HG03280 (cell line): ENCODE data around the gene DGAT2.
"Not testable (repeated sequence)": the region's sequence is repeated elsewhere in the genome, so short reads cannot be mapped to it uniquely, and the experiment has no call there.

Experiments
- ATAC-seq: cut with Tn5 transposase; IDR thresholded peaks from one replicate; pipeline ENCODE4 v1.9.1; 2021; ENCODE audit warnings: mild to moderate bottlenecking, moderate library complexity; ENCODE audit not compliant: unreplicated experiment

Gene DGAT2, protein sequence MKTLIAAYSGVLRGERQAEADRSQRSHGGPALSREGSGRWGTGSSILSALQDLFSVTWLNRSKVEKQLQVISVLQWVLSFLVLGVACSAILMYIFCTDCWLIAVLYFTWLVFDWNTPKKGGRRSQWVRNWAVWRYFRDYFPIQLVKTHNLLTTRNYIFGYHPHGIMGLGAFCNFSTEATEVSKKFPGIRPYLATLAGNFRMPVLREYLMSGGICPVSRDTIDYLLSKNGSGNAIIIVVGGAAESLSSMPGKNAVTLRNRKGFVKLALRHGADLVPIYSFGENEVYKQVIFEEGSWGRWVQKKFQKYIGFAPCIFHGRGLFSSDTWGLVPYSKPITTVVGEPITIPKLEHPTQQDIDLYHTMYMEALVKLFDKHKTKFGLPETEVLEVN

DNA sequence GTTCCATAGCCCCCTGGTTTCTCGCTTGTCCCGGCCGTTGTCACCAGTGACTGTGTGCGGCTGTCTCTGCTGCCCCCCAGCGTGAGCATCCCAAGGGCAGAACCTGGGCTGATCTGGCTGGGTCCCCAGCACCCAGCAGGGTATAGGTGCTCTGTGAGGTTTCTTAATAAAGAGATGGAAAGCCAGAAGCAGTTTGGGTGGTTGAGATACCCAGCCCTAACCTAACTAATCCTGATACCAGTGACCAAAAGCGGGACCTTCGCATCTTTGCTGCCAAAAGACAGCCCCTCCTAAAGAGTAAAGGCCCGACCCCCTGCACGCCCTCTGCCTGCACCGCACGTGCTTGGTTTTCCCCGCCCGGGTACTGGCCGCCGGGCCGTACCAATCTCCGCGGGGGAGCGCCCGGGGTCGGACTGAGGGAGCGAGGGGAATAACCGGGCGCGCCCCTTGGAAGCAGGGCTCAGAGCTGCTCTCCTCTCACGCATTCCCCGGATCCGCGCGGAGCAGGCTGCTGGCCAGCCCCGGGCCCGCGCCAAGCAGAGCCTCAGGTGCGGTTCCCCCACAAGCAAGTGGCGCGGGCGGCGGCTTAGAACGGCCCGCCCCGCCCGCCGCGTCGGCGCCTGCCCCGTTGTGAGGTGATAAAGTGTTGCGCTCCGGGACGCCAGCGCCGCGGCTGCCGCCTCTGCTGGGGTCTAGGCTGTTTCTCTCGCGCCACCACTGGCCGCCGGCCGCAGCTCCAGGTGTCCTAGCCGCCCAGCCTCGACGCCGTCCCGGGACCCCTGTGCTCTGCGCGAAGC, at the start of gene DGAT2:
DGAT2 (plus strand) TSS at position 667 of the 797 bp plus-strand sequence. CDS start 214 bp downstream, outside the sequence.
- peak; percentile 74 for ATAC-seq

DNA sequence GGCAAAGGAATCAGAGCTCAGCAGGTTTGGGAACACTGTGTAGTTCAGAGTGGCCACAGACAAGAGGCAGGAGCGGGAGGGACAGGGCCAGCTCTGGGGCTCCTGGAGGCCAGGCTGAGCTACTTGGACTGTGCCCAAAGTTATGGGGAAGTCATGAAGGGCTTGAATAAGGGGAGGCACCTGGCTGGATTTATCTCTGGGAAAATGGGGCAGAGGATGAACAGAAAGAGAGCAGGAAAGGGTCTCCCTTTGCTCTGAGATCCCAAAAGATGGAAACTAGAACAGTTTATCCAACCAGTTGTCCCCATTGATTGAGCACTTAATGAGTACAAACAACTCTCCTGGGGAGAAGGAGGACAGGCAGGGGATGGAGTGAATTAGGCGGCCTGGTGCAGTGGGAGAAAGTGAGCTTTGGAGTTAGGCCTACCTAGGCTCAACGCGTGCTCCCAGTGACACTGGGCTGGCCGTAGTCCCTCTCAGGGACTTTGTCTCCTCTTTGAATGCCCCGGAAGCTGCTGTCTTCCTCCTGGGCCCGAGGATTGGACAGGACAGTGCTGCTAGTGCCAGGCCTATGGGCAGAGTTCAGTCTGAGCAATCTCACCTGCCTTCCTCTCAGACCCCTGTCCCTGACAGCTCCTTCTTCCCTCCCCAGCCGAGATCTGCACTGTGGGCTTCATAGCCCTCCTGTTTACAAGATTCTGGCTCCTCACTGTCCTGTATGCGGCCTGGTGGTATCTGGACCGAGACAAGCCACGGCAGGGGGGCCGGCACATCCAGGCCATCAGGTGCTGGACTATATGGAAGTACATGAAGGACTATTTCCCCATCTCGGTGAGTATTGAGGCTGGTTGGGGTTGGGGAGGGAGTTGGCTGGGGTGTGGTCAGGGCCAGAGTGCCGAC, 49.0 kb upstream of the DGAT2 start:
- ATAC-seq, result no peak

DNA sequence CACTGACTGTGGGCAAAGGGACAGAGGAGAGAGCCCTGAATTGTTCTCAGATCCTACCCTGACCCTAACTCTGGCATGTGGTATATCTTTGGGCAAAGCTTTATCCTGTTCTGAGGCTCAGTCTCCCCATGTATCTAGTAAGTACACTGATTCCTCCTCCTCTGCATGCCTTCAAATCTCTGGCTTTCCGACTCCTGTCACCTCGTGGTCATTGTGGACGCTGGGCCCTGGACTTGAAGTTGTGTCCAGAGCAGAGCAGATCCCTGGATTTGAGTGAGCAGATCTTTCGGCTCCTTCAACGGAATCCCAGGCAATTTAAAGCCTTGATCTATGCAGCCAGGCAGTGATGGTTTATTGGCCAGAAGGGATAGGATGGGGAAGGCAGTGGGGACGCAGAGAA, 47.9 kb upstream of the DGAT2 start:
- no peak for ATAC-seq

DNA sequence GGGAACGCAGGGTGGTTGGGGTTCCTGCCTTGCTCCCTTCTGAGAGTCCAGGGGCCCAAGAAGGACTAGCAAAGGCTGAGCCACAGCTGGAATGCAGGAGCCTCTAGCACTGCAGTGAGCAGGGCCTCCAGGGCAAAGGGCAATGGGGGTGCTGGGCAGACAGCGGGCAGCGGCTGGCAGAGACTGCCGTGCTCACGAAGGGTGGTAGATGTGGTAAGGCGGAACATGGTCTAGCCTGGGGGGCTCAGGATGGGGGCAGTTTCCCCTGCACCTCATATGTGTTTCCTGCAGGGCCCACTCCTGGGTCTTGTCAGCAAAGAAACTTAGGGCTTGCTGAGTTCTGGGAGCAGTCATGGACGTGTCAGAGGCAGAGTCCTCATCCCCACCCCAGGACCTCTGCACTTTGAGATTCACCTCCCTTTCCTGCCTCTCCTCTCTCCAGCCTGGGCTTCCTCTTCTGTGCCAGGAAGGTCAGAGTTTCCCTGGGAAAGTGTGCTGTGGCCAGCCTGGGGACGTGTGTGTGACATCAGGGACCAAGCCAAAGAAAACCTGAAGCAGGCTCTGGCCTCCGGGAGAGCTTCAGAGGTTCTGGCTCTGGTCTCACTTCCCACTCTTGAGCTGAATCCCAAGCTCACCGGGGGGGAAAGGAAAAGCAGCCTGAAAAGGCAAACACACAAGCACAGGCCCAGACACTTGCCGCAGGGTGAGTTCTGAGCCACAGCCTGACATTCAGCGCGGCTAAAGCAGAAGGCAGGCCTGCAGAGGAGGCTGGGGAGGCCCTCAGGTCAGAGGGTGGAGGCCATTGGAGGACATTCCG, 46.5 kb upstream of the DGAT2 start:
- no peak for ATAC-seq

DNA sequence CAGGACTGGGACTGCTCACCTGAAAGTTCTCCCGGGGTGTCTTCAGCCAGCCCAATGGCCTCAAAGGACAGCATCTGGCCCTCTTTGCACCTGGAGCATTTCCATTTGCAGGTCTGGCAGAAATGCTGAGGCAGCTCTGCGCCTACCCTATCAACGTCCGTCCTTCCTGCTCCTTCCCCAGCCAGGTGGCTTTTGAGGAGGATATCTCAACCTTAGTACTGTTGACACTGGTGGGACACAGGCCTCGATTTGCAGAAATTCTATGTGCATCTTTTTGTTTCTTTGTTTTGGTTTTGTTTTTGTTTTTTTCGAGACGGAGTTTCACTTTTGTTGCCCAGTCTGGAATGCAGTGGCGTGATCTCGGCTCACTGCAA, 45.9 kb upstream of the DGAT2 start:
- no peak for ATAC-seq

DNA sequence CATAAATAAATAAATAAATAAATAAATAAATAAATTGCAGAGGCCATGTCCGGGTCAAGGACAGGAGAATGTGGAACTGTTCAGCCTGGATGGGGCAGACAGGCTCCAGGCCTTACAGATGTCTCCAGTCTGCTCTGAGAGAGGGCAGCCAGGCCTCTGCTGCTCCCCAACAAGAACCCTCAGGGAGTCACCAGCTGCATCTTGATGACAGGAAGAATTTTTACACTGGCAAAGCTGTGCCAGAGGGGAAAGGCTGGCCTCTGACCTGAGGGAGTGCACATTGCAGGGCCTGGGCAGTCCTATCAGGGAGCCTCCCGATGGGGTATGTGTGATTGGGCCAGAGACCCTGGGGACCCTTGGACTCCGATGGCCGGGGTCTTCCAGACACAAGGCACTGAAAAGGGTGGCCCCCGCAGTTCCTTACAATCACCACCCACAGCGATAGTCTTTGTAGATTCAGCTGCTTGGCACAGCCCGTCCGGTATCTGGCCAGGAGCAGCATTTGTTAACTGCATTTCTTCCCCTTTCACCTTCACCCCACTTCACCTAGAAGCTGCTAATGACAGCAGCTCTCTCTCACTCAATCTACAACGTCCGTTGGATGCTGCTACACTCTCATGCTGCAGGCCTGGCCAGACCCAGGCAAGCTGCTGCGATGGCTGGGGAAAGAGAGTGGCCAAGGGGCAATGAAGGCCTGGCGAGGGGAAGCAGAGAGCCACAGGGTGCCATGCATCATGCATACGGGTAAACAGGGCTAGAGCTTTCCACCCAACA, 42.8 kb upstream of the DGAT2 start:
- ATAC-seq, result no peak

DNA sequence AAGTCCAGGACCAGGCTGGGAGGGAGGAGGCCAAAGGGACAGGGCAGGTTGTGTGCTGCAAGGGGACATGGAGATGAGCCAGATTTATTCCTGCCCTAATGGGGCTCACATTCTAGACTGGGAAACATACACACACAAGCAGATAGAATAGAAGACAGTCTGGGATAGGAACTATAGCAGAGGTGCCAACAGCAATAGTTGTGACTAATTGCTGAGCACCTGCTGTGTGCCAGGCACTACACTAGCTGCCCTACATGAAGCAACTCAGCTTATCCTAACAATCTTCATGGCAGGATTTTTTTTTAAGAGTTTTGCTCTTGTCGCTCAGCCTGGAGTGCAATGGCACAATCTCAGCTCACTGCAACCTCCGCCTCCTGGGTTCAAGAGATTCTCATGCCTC, 39.6 kb upstream of the DGAT2 start:
- no peak for ATAC-seq

DNA sequence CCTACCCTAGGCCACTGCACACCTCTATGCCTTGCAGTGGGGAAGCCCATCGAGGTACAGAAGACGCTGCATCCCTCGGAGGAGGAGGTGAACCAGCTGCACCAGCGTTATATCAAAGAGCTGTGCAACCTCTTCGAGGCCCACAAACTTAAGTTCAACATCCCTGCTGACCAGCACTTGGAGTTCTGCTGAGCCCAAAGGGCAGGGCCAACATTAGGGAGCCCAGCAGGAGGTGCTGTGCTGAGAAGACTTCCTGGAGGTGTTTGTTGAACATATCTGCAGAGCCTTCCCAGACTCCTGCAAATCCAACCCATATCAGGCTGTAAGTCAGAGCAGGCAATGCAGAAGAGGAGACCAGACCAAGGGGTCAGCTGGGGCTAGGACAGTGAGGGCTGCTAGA, 37.5 kb upstream of the DGAT2 start:
- ATAC-seq, result no peak

DNA sequence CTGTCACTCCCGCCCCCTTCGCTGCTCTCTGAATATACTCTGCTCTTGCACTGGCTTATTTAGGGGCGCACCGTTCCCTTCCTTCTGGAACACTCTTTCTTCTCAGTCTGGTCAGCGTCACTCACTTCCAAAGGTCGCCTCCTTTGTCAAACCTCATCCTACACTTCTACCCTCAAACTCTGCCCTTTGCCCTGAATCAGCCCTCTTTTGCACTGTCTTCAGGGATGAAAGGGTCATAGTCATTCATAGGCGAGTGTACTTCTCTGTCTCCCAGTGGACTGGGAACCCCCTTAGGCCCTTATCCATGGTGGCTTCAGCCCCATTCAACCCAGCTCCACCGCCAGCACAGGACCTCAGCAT, 35.5 kb upstream of the DGAT2 start:
- ATAC-seq, result no peak

DNA sequence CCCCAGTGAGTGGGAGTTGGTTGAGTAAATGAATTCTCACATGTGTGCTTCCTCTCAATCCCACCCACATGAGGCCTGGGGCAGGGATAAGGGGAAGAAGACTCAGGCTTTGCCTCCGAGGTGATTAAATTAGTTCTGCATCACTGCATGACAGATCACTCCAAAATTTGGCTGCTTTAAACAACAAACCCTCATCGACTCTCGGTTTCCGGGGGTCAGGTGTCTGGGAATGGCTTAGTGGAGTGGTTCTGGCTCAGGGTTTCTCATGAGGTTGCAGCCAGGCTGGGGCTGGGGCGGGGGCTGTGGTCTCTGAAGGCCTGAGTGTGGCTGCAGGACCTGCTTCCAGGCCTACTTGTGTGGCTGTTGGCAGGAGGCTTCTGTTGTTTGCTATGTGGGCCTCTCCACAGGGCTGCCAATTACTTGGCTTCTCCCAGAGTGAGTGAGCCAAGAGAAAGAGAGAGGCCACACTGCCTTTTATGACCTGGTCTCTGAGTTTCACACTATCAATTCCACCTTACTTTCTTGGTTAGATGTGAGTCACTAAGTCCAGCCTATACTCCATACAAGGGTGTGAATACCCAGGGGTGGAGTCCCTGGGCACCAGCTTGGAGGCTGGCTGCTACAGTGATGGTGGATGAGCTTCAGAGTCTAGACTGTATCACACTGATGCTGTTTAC, 35.0 kb upstream of the DGAT2 start:
- ATAC-seq, result no peak

DNA sequence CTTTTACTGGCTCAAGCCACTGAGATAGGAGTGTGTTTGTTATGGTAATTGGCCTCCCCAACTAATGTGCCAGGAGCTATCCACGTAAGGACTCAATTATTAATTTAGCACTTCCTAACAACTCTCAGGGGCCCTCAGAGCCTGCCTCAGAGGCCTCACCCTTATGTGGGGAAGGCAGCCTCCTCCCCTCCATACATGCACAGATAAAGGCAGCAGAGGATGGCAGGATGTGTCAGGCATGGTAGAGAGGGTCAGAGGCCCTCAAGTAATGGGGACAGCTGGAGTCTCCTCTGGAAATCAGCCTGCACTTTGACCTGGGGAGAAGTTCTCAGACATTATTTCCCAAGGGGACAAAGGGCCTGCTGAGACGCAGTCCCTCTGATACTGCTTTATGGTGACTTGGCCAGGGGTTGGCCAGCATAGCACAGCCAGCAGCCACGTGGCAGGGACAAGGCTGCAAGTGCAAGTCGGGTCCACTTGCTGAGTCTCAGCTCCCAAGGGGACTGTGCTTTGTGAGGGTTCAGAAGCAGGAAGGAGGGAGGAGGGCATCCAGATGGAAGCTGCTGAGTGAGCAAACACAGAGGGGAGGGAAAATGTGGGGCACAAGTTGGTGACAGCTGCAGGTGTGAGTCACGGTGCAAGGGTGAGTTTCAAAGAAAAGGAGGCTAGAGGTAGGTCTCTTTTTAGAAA, 33.9 kb upstream of the DGAT2 start:
- no peak for ATAC-seq

DNA sequence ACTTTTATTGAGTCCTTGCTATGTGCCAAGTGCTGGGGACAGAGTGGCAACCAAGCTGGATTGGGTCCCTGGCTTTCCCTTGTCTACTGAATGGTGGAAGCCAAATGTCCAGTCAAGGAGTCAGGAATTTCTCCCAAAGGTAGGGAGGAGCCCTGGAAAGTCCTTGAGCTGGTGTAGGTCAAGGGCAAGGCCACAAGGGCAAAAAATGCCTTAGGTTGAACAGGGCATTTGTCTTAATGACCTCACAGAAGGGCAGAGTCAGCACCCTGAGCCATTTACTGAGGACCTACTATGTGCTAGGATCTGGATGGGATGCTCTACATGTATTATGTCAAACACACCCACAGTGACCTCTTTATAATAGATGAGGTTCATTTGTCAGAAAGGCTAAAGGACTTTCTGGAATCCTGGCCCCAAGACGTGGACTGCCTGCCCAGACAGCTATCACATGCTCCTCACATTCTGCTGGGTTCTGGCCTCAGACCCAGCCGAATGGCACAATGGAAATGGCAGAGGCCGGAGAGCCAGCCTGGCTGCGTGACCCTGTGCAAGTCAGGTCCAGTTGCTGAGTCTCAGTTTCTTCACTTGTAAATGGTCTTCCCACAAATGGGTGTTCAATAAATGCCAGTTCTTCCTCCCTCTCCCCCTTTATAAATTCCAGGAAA, 33.3 kb upstream of the DGAT2 start:
- ATAC-seq, result no peak

DNA sequence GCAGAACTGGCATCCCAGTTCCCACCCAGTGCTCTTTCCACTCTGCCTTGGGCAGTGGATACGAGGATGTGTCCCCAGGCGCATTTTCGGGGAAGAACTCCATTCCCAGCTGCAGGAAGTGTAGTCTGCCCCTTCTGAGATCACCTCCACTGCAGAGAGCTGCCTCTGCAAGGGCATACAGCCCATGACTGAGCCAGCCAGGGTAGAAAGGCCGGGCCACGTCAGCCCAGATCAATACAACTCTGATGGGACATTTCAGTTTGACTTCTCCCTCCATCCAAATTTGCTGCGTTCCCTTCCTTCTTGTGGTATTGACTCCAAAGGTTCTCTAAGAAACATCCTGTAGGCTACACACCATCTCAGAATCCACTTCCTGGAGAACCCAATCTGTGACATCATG, 31.3 kb upstream of the DGAT2 start:
- no peak for ATAC-seq

DNA sequence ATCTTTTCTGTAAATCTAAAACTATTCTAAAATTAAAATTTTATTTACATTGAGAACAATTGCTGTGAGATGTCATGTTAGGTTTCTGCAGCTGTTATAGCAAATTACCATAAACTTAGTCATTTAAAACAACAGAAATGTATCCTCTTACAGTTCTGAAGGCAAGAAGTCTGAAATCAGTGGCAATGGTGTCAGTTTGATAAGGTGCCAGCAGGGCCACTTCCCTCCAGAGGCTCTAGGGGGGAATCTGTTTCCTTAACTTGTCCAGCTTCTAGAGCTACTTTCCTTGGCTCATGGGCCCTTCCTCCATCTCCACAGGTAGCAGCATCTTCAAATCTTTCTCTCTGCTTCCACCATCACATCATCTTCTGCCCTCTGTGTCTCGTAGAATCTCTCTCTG, 27.9 kb upstream of the DGAT2 start:
- ATAC-seq, result no peak

DNA sequence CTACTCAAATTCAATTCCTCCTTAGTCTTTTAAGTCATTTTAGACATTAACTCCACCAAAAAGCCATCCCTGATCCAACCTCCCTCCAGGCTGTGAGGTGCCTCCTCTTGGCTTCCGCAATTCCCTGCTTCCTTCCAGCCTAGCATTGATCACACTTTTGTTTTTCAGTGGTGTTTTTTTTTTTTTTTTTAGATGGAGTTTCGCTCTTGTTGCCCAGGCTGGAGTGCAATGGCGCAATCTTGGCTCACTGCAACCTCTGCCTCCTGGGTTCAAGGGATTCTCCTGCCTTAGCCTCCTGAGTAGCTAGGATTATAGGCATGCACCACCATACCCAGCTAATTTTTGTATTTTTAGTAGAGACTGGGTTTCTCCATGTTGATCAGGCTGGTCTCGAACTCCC, 25.4 kb upstream of the DGAT2 start:
- not testable (repeated sequence) for ATAC-seq

DNA sequence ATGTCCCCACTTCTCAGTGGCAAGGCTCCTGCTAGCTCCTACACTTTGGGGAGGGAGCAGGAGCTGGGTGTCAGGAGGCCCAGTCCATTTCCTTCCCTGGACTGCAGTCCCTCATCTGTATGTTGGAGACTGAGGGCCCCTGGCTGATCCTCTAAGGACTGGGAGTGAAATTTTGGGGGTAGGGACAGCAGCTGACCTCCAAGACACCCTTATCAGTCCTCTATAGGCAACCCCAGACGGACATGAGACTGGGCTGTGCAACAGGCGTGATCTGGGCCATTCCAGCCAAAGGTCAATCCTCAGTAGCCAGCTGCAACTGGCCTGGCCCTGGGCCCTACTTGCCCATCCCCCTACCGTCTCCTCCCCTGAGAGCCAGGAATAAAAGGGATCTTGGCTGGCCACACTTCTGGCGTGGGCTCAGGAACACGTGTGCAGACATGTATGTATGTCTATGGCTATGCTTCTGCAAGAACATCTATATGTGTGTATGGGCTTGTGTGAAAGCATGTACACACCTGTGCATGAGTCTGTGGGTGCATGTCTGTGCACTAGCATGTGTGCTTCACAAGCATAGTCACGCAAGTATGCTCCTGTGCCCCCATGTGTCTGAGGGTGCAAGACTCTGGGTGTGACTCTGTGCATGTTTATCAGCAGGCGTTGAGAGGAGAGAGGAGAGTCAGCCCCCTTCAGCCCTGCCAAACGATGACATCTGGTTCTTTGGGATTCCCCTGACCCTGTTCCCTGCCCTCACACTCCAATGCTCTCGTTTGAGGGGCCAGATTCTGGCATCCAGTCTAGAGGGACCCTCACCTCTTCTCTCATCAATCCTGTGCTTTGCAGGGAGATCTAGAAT, 24.6 kb upstream of the DGAT2 start:
- ATAC-seq, result no peak

DNA sequence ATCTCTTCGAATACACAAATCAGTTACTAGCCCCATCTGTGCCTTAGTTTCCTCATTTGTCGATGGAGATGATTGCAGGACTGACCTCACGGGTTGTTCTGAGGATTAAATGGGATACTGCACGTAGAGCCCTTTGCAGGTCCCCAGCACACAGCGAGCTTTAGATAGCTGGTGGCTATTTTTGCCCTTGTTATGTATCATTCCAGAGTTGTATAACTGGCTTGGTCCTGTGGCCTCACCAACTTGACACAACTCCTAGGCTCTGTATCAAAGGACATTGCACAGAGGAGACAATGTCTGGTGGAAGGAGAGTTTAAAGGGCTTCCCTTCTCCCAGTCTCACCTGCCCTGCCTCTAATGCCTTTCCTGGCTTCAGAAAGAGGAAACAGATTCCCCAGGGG, 22.8 kb upstream of the DGAT2 start:
- no peak for ATAC-seq
